A549 (cell line): ENCODE results near the gene KTN1. TPM values are rescaled to one million over a fixed set of nuclear protein-coding genes. Genes with fewer than 3 reads are reported as not detected.

ENCODE experiments used
- ATAC-seq, 2 experiments: fragments of 200-7000 bp in 1 of 2; fragments of >200 bp in 1 of 2; cut with Nextera tagmentation in 1 of 2; cut with Tn5 transposase in 1 of 2; 3 replicates each; pipeline versions ENCODE4 v1.8.0 to v1.9.1; 2018 to 2020; ENCODE audit warnings: mild to moderate bottlenecking in 1 of 2, moderate library complexity in 1 of 2
- CTCF ChIA-PET: fragments of 300-600 bp; sonication (Branson Sonifier 250); formaldehyde crosslinking; extraction: SDS; loops from one replicate; lab custom pipeline; 2021; ENCODE audit warnings: antibody characterized with exemption, inconsistent platforms; lab: Yijun Ruan, JAX
- POLR2A ChIA-PET: fragments of 350-600 bp; formaldehyde crosslinking; extraction: SDS; loops from one replicate; lab custom pipeline; 2021; ENCODE audit warnings: antibody characterized with exemption, inconsistent platforms; lab: Yijun Ruan, JAX
- DNase-seq, 2 experiments: peaks; one replicate each; pipeline versions ENCODE4 v3.0.0 to v3.0.0-alpha.2; 2011 to 2016; ENCODE audit warnings: low read depth in 1 of 2, low spot score in 1 of 2
- FAIRE-seq: peaks from 2 replicates; lab custom pipeline; 2011; peaks lifted over from hg19 to GRCh38; lab: Jason Lieb, UNC
- H3K27ac ChIP-seq, 2 experiments: fragments of >200 bp; sonication (Bioruptor Twin); formaldehyde crosslinking; 3 replicates each; pipeline ENCODE4 v1.5.1; 2016 to 2017
- H3K4me1 ChIP-seq: fragments of >200 bp; sonication (Bioruptor Twin); formaldehyde crosslinking; 3 replicates; pipeline ENCODE4 v1.6.1; 2016
- H3K4me2 ChIP-seq: fragments of >200 bp; sonication (Bioruptor Twin); formaldehyde crosslinking; 3 replicates; pipeline ENCODE4 v1.6.1; 2016
- H3K4me3 ChIP-seq: fragments of >200 bp; sonication (Bioruptor Twin); formaldehyde crosslinking; 3 replicates; pipeline ENCODE4 v1.5.1; 2016
- H3K9me3 ChIP-seq: fragments of >200 bp; sonication (Bioruptor Twin); formaldehyde crosslinking; 3 replicates; pipeline ENCODE4 v1.6.1; 2016
- BCL3 ChIP-seq: fragments of >200 bp; sonication (Bioruptor Twin); formaldehyde crosslinking; IDR thresholded peaks from 3 replicates; pipeline ENCODE4 v1.6.1; 2016
- BHLHE40 ChIP-seq: IDR thresholded peaks from 2 replicates; pipeline ENCODE4 v1.6.1; 2012; ENCODE audit warnings: low read depth, low read length, inconsistent platforms
- CBX8 ChIP-seq: fragments of 200-600 bp; sonication (generic); IDR thresholded peaks from 2 replicates; pipeline ENCODE4 v1.6.1; 2016
- EHF ChIP-seq: fragments of 250-450 bp; sonication (Bioruptor Pico); IDR thresholded peaks from 2 replicates; pipeline ENCODE4 v1.5.0; 2020; ENCODE audit warnings: mild to moderate bottlenecking
- EHMT2 ChIP-seq: fragments of 200-600 bp; sonication (generic); IDR thresholded peaks from 2 replicates; pipeline ENCODE4 v1.6.1; 2016; ENCODE audit warnings: antibody characterized with exemption, low read depth, mild to moderate bottlenecking, moderate library complexity
- EP300 ChIP-seq, 2 experiments: fragments of >200 bp; sonication (Bioruptor Twin); formaldehyde crosslinking; IDR thresholded peaks; 2 replicates in 1 of 2; 3 replicates in 1 of 2; pipeline ENCODE4 v1.6.1; 2016 to 2017
- FOSB ChIP-seq: fragments of 250-450 bp; sonication (Bioruptor Pico); IDR thresholded peaks from 2 replicates; pipeline ENCODE4 v1.5.0; 2020; ENCODE audit warnings: mild to moderate bottlenecking, moderate library complexity
- FOSL2 ChIP-seq, 2 experiments: fragments of 450-650 bp in 1 of 2; fragments of >200 bp in 1 of 2; sonication (Bioruptor Twin) in 1 of 2; formaldehyde crosslinking; IDR thresholded peaks; 2 replicates each; pipeline versions ENCODE4 v1.5.0 to v1.6.1; 2016 to 2020; ENCODE audit warnings: mild to moderate bottlenecking in 1 of 2, moderate library complexity in 1 of 2
- FOXS1 ChIP-seq: fragments of 250-450 bp; sonication (Bioruptor Pico); IDR thresholded peaks from 2 replicates; pipeline ENCODE4 v1.5.0; 2020; ENCODE audit warnings: mild to moderate bottlenecking, moderate library complexity
- HDAC2 ChIP-seq: fragments of 200-600 bp; sonication (generic); IDR thresholded peaks from 2 replicates; pipeline ENCODE4 v1.6.1; 2016
- HES2 ChIP-seq: fragments of >200 bp; sonication (Bioruptor Twin); formaldehyde crosslinking; IDR thresholded peaks from 2 replicates; pipeline ENCODE4 v1.6.1; 2016
- HEYL ChIP-seq: fragments of 250-450 bp; sonication (Bioruptor Pico); IDR thresholded peaks from 2 replicates; pipeline ENCODE4 v1.8.0; 2021; ENCODE audit warnings: mild to moderate bottlenecking, moderate library complexity
- HOXA7 ChIP-seq: fragments of 250-450 bp; sonication (Bioruptor Pico); IDR thresholded peaks from 2 replicates; pipeline ENCODE4 v1.5.0; 2020; ENCODE audit warnings: mild to moderate bottlenecking, moderate library complexity
- HOXB5 ChIP-seq: fragments of 250-450 bp; sonication (Bioruptor Pico); IDR thresholded peaks from 2 replicates; pipeline ENCODE4 v1.5.0; 2020; ENCODE audit warnings: mild to moderate bottlenecking, moderate library complexity
- KDM1A ChIP-seq: fragments of 200-600 bp; sonication (generic); IDR thresholded peaks from 2 replicates; pipeline ENCODE4 v1.6.1; 2016; ENCODE audit warnings: low read depth, mild to moderate bottlenecking
- NPAS2 ChIP-seq: fragments of 250-450 bp; sonication (Bioruptor Pico); IDR thresholded peaks from 2 replicates; pipeline ENCODE4 v1.8.0; 2022; ENCODE audit warnings: mild to moderate bottlenecking, moderate library complexity, borderline replicate concordance
- NR3C1 ChIP-seq: fragments of >200 bp; sonication (Bioruptor Twin); formaldehyde crosslinking; IDR thresholded peaks from 3 replicates; pipeline ENCODE4 v1.6.1; 2017
- PBX3 ChIP-seq: IDR thresholded peaks from 2 replicates; pipeline ENCODE4 v1.6.1; 2012
- POLR2AphosphoS2 ChIP-seq: conservative IDR thresholded peaks from 2 replicates; pipeline ENCODE4 v1.6.1; 2012; ENCODE audit warnings: low read length, improper control_type of control experiment, inconsistent platforms
- RAD21 ChIP-seq, 2 experiments: fragments of >200 bp in 1 of 2; sonication (Bioruptor Twin) in 1 of 2; formaldehyde crosslinking in 1 of 2; IDR thresholded peaks in 1 of 2; conservative IDR thresholded peaks in 1 of 2; 2 replicates in 1 of 2; 3 replicates in 1 of 2; pipeline ENCODE4 v1.6.1; 2012 to 2018; ENCODE audit warnings: inconsistent platforms in 1 of 2
- RARB ChIP-seq: fragments of 250-450 bp; sonication (Bioruptor Pico); IDR thresholded peaks from 2 replicates; pipeline ENCODE4 v1.8.0; 2021; ENCODE audit warnings: mild to moderate bottlenecking, moderate library complexity
- RNF2 ChIP-seq: fragments of 200-600 bp; sonication (generic); IDR thresholded peaks from 2 replicates; pipeline ENCODE4 v1.6.1; 2016; ENCODE audit warnings: low read depth, mild to moderate bottlenecking, antibody characterized with exemption, moderate library complexity, borderline replicate concordance
- SMC3 ChIP-seq: fragments of >200 bp; sonication (Bioruptor Twin); formaldehyde crosslinking; IDR thresholded peaks from 3 replicates; pipeline ENCODE4 v1.6.1; 2018; ENCODE audit warnings: inconsistent platforms
- USF2 ChIP-seq: fragments of 450-650 bp; IDR thresholded peaks from 2 replicates; pipeline ENCODE4 v1.6.1; 2014; ENCODE audit warnings: antibody characterized with exemption
- ZSCAN20 ChIP-seq: fragments of 250-450 bp; sonication (Bioruptor Pico); IDR thresholded peaks from 2 replicates; pipeline ENCODE4 v1.8.0; 2022; ENCODE audit warnings: mild to moderate bottlenecking, moderate library complexity
- WGBS: methylation state at CpG from one replicate; pipeline ENCODE4 v1.1.6; 2017; ENCODE audit errors: missing lambda C conversion rate; 5-methylcytosine and 5-hydroxymethylcytosine counted together
- polyA plus RNA-seq, 4 experiments: library from polyadenylated mRNA; depleted of rRNA in 3 of 4; stranded (reverse); fragments of >200 nt; fragmentation: RNase III in 1 of 4; extraction: RNeasy Plus Mini Kit Qiagen cat#74134 plus additional on column Dnase treatment in 1 of 4; gene quantifications; 2 replicates in 3 of 4; 3 replicates in 1 of 4; pipeline ENCODE4 v1.2.3, GENCODE V29; 2011 to 2017
- TF ChIP-seq, protein P1 (sequence below): IDR thresholded peaks from 2 replicates; pipeline ENCODE4 v1.6.1; 2012; ENCODE audit warnings: low read depth, borderline replicate concordance
- TF ChIP-seq, protein P2 (sequence below): IDR thresholded peaks from 2 replicates; pipeline ENCODE4 v1.6.1; 2012
- TF ChIP-seq, protein P3 (sequence below): fragments of >200 bp; sonication (Bioruptor Twin); formaldehyde crosslinking; IDR thresholded peaks from 3 replicates; pipeline ENCODE4 v1.5.1; 2016

Gene KTN1
- polyA plus RNA-seq, 2 of the 4 experiments (the other 2 are of a cell fraction) = 153 to 233 TPM

DNA sequence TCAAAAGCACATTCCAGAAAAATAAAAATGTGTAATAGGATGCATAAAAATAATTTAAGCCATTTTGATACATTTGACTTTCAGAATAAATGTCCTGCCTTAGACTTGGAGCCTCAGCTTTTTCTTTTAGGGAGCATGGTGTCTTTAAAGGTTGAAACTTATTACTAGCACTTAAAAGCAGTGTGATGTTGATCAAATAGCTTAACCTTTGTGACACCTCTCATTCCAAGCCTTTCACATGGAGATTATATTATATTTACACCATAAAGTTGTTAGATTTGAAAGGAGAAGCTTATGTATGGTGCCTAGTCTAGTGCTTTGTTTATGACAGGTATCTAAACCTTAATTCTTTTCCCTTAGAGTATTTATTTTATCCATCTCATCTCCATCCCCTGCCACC lies 61.9 kb downstream of the KTN1 start:
- ChIA-PET CTCF (interaction anchor here (1.7 to 2.6 kb wide), 2 partner anchors 196 to 204 kb away, joined by 5 to 15 read pairs; no protein-coding TSS in a partner anchor), POLR2A (no interaction called here)
- no peak overlapping the region for H3K27ac ChIP-seq
- FAIRE-seq = no peak
- DNase-seq = no peak
- no peak for ATAC-seq
- H3K4me1 ChIP-seq = no peaks in the 10 kb centered on the region
- H3K4me3 ChIP-seq = no peak overlapping the region
- H3K4me2 ChIP-seq = no peak overlapping the region
- TF ChIP-seq, protein P1, sequence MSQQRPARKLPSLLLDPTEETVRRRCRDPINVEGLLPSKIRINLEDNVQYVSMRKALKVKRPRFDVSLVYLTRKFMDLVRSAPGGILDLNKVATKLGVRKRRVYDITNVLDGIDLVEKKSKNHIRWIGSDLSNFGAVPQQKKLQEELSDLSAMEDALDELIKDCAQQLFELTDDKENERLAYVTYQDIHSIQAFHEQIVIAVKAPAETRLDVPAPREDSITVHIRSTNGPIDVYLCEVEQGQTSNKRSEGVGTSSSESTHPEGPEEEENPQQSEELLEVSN = no peak
- TF ChIP-seq HES2 (no peak), KDM1A (no peak), EHMT2 (no peak), FOSL2 (IDR thresholded peaks at IDR 0.05) (no peak), FOSL2 (CRISPR knock-in tag; IDR thresholded peaks at IDR 0.05) (no peak), NR3C1 (no peak), HOXB5 (CRISPR knock-in tag) (no peak), RNF2 (no peak), BCL3 (no peak), POLR2AphosphoS2 (no peak), SMC3 (no peak), RAD21 (conservative IDR thresholded peaks at IDR 0.05 in 1 of 2, IDR thresholded peaks at IDR 0.05 in 1 of 2) (no peak), EHF (no peak), BHLHE40 (no peak), HDAC2 (no peak), NPAS2 (CRISPR knock-in tag) (no peak)
- no peaks in the 10 kb centered on the region for H3K9me3 ChIP-seq

GRCh38 chr14:55645145-55645544 lies 65.1 kb downstream of the KTN1 start:
- 76% methylated on average over 1 of the region's 1 CpG for WGBS
- CTCF ChIA-PET = no interaction called here
- no peak for ATAC-seq

More at GRCh38 chr14:55645145-55645544, 65.1 kb downstream of the KTN1 start:
- POLR2A ChIA-PET = no interaction called here
- no peak for FAIRE-seq
- no peak overlapping the region for H3K27ac ChIP-seq
- TF ChIP-seq CBX8 (no peak), POLR2AphosphoS2 (no peak), HOXA7 (CRISPR knock-in tag) (no peak), HEYL (CRISPR knock-in tag) (no peak), RARB (CRISPR knock-in tag) (no peak), FOSB (CRISPR knock-in tag) (no peak), USF2 (no peak), ZSCAN20 (CRISPR knock-in tag) (no peak), EP300 (IDR thresholded peaks at IDR 0.05) (no peak), BCL3 (no peak), PBX3 (no peak), FOXS1 (CRISPR knock-in tag) (no peak)
- TF ChIP-seq, protein P2, sequence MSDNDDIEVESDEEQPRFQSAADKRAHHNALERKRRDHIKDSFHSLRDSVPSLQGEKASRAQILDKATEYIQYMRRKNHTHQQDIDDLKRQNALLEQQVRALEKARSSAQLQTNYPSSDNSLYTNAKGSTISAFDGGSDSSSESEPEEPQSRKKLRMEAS = no peak
- TF ChIP-seq, protein P3, sequence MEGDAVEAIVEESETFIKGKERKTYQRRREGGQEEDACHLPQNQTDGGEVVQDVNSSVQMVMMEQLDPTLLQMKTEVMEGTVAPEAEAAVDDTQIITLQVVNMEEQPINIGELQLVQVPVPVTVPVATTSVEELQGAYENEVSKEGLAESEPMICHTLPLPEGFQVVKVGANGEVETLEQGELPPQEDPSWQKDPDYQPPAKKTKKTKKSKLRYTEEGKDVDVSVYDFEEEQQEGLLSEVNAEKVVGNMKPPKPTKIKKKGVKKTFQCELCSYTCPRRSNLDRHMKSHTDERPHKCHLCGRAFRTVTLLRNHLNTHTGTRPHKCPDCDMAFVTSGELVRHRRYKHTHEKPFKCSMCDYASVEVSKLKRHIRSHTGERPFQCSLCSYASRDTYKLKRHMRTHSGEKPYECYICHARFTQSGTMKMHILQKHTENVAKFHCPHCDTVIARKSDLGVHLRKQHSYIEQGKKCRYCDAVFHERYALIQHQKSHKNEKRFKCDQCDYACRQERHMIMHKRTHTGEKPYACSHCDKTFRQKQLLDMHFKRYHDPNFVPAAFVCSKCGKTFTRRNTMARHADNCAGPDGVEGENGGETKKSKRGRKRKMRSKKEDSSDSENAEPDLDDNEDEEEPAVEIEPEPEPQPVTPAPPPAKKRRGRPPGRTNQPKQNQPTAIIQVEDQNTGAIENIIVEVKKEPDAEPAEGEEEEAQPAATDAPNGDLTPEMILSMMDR = no peak
- TF ChIP-seq, all 56 proteins: peak for 0
- Histone ChIP-seq H3K9me3 (no peaks in the 10 kb centered on the region), H3K4me1 (no peaks in the 10 kb centered on the region), H3K4me3 (no peak overlapping the region), H3K4me2 (no peak overlapping the region)
- DNase-seq = no peak
